Subcutaneous adipose tissue (tissue), 4 donors: ENCODE results near the gene ADAM12. TPM values are rescaled to one million over a fixed set of nuclear protein-coding genes. Genes with fewer than 3 reads are reported as not detected.

Source experiments
- total RNA-seq, 4 donors: library from RNA; depleted of rRNA; stranded (reverse); fragments of >200 nt; gene quantifications; one replicate each; pipeline ENCODE4 v1.1.0, GENCODE V29; 2016
- TF ChIP-seq, protein P1 (sequence below): fragments of 450-650 bp; IDR thresholded peaks from one replicate; pipeline ENCODE4 v1.5.1; 2016; ENCODE audit warnings: low read depth, mild to moderate bottlenecking, control low read depth, antibody characterized with exemption, moderate library complexity

Gene ADAM12
- total RNA-seq, 4 donors from 2014 or later = 11.5 to 20.4 (median 14.5) TPM

DNA sequence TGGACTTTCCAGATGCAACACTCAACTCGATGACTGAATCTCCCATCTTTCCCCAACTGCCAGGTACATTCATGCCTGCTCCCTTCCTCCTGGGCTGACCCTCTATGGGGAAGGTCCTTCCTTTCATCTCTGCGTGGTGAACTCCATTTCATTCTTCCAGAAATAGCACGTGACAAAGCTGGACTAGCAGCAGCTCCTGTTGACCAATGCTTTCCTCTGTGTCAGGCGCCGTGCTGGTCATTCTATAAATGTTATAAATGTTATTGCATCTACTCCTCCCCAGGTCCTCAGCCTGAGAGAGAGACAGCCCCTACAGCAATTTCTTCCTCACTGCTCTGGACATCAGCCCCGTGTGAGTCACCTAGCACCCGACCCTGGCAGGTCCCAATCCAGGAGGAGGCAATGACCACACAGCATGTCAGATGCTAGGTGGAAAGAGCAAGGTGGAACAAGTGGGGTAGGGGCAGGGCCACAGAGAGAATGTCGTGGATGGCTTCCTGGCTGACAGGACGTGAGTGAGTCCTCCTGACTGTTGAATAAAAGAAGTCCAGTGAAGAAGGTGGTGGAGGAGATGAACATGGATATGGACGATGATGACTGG, 178.1 kb downstream of the ADAM12 start:
- TF ChIP-seq, protein P1, sequence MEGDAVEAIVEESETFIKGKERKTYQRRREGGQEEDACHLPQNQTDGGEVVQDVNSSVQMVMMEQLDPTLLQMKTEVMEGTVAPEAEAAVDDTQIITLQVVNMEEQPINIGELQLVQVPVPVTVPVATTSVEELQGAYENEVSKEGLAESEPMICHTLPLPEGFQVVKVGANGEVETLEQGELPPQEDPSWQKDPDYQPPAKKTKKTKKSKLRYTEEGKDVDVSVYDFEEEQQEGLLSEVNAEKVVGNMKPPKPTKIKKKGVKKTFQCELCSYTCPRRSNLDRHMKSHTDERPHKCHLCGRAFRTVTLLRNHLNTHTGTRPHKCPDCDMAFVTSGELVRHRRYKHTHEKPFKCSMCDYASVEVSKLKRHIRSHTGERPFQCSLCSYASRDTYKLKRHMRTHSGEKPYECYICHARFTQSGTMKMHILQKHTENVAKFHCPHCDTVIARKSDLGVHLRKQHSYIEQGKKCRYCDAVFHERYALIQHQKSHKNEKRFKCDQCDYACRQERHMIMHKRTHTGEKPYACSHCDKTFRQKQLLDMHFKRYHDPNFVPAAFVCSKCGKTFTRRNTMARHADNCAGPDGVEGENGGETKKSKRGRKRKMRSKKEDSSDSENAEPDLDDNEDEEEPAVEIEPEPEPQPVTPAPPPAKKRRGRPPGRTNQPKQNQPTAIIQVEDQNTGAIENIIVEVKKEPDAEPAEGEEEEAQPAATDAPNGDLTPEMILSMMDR = no peak

DNA sequence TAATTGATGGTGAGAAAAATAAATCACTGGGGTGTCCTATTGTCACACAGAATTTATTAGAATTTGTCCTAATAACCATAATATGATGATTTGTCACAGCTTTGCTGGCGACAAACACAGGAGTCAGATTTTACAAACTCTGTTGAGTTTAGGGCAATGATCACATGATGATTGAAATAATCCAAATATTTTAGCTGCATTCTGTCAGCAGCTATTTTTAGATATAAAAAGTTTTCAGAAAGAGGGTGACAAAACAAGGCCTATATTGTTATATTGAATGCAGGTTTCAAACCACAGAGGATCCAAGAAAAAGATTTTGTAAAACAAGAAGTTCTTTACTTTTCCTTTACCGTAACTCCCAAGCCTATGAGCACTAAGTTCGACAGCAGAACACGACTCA, 178.8 kb downstream of the ADAM12 start:
- TF ChIP-seq, protein P1 = no peak

GRCh38 chr10:126208726-126209302, 179.5 kb downstream of the ADAM12 start:
- TF ChIP-seq, protein P1 = no peak

- TF ChIP-seq, protein P1 = no peak
These were observed 180.4 kb downstream of the ADAM12 start for GRCh38 chr10:126207851-126208250.

DNA sequence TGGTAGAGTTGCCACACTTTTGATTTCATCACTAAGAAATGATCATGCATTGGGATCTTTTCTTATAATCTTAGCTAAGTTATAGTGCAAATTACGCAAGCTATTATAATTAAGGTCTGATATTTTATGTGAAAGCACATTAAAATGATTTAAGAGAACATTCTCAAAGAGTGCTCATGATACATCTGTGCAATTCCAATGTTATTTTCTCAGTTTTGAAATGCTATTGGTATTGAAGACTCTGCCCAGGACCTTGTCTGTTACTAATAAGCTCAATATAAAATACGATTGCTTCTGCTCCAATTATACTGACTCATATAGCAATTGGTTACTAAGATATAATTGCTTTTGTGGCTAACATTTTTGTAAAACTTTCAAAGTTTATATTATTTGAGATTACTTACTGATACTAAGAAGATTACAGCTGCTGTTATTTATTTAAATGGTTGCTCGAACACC, 180.9 kb downstream of the ADAM12 start:
- TF ChIP-seq, protein P1 = no peak

DNA sequence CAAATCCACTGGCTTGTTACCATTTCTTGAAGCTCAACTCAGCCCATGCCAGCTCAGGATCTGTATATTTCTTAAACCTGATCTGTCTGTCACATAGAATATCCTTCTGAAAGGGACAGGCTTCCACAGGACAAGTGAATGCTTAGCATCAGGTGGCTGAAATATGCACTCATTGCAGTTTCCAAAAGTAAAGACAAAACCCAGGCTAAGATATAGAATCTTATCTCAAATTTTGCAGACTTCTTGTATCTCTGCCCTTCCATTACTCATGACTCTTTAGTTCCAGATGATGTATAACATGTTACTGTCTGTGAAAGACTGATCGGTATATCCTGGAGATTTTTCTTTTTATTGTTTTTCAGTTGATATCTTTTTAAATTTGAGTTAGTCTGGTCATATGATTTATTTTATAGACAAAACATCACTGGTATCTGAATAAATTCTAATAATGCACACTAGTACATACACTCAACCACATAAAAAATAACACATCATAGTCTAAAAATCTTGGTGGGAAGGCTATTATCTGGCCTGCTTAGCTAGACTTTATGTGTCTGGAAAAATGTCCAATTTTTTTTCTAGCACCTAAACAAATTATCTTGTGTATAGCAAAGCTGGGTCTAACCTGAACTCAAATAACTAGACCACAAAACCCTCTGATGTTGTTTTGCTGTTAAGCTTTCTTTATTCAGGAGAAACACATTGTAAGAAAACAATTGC, 182.6 kb downstream of the ADAM12 start:
- TF ChIP-seq, protein P1 = no peak

DNA sequence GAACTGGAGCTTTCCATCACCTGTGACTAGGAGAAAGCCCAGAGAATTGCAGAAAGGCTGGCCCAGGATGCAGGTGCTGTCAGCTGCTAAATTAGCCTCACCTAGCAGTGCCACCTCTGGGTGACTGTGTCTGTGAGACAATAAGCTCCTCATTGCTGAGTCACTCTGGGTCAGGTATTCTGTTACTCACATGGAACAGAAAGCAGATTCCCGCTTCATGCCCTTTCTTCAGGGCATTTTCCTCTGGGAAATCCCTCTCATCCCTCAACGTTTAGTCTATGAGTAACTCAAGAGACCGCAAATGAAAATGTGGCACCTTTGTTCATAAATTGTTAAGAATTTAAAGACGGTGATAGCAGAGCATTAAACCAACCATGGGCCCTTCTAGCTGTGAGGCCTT, 184.0 kb downstream of the ADAM12 start:
- TF ChIP-seq, protein P1 = no peak
